ENCODE measurements around the gene TMC3. TPM values are rescaled to one million over a fixed set of nuclear protein-coding genes. Genes with fewer than 3 reads are reported as not detected.
"Not testable (repeated sequence)": the region's sequence is repeated elsewhere in the genome, so short reads cannot be mapped to it uniquely, and the experiment has no call there.

TMC3 gene
- total and polyA plus RNA-seq, 2 donors from 2014 or later = not detected

DNA sequence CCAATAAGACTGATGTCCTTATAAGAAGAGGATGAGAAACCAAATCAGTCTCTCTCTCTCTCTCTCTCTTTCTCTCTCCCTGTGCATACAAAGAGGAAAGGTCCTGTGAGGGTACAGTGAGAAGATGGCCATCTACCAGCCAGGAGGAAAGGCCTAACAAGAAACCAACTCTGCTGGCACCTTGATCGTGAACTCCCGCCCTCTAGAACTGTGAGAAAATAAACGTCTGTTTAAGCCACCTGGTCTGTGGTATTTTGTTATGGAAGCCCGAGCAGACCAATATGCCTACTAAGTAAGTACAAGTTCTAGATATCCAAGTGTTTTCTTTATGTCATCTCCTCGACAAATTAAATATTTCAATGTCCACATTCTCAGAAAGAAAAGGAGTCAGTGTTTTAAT is 44.9 kb upstream of the TMC3 start:
- TF ChIP-seq, protein P1, sequence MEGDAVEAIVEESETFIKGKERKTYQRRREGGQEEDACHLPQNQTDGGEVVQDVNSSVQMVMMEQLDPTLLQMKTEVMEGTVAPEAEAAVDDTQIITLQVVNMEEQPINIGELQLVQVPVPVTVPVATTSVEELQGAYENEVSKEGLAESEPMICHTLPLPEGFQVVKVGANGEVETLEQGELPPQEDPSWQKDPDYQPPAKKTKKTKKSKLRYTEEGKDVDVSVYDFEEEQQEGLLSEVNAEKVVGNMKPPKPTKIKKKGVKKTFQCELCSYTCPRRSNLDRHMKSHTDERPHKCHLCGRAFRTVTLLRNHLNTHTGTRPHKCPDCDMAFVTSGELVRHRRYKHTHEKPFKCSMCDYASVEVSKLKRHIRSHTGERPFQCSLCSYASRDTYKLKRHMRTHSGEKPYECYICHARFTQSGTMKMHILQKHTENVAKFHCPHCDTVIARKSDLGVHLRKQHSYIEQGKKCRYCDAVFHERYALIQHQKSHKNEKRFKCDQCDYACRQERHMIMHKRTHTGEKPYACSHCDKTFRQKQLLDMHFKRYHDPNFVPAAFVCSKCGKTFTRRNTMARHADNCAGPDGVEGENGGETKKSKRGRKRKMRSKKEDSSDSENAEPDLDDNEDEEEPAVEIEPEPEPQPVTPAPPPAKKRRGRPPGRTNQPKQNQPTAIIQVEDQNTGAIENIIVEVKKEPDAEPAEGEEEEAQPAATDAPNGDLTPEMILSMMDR (IDR thresholded peaks at IDR 0.05; ENCODE audit: borderline replicate concordance, extremely low read depth, insufficient read depth) = no peak
- FAIRE-seq = no peak
- Histone ChIP-seq H3K9ac (ENCODE audit: low read length in 3 of 3) (no peak overlapping the region), H3K27me3 (ENCODE audit: control insufficient read depth, insufficient read depth, low read length) (no peaks in the 10 kb centered on the region), H3K27ac (ENCODE audit: low read depth in 2 of 2, low read length in 2 of 2) (no peak overlapping the region), H3K9me3 (ENCODE audit: control insufficient read depth in 2 of 3, insufficient read depth in 1 of 3, low read length in 3 of 3) (no peaks in the 10 kb centered on the region), H3K36me3 (ENCODE audit: control insufficient read depth in 2 of 3, insufficient read depth in 3 of 3, low read length in 3 of 3) (no peaks in the 10 kb centered on the region), H3K4me3 (ENCODE audit: low read length in 3 of 3) (no peak overlapping the region), H3K4me1 (ENCODE audit: control insufficient read depth in 2 of 3, insufficient read depth in 2 of 3, low read depth in 1 of 3, low read length in 3 of 3) (peaks cover 0 to 3% (median 0%) of the 10 kb centered on the region in 3 donors)
- no peak for DNase-seq
- intact Hi-C loops (cut with DNase I) = no loop called here

DNA sequence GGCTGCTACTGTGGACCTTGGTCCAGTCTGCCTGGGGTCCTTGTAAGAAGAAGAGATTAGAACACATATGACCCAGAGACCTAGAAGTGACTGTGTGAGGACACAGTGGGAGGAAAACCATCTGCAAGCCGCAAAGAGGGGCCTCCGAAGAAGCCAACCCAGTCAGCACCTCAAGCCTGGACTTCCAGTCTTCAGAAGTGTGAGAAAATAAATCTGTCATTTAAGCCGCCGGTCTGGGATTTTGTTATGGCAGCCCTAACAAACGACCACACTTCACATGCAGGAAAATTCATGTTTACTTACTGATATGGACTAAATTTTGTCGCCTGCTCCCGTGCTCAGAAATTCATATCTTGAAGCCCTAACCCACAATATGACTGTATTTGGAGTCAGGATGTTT is 44.4 kb upstream of the TMC3 start:
- H3K27ac ChIP-seq (ENCODE audit: low read depth in 2 of 2, low read length in 2 of 2) = no peak overlapping the region
- no peaks in the 10 kb centered on the region for H3K36me3 ChIP-seq (ENCODE audit: control insufficient read depth in 2 of 3, insufficient read depth in 3 of 3, low read length in 3 of 3)
- intact Hi-C loops (cut with DNase I) = no loop called here
- H3K4me3 ChIP-seq (ENCODE audit: low read length in 3 of 3) = no peak overlapping the region
- H3K4me1 ChIP-seq (ENCODE audit: control insufficient read depth in 2 of 3, insufficient read depth in 2 of 3, low read depth in 1 of 3, low read length in 3 of 3) = peaks cover 0 to 3% (median 0%) of the 10 kb centered on the region in 3 donors
- H3K9ac ChIP-seq (ENCODE audit: low read length in 3 of 3) = no peak overlapping the region
- DNase-seq (peak in 2 of 5 donors; percentile 35 to 37), FAIRE-seq (no peak)
- no peaks in the 10 kb centered on the region for H3K27me3 ChIP-seq (ENCODE audit: control insufficient read depth, insufficient read depth, low read length)
- H3K9me3 ChIP-seq (ENCODE audit: control insufficient read depth in 2 of 3, insufficient read depth in 1 of 3, low read length in 3 of 3) = no peaks in the 10 kb centered on the region
- TF ChIP-seq, protein P1 (IDR thresholded peaks at IDR 0.05; ENCODE audit: borderline replicate concordance, extremely low read depth, insufficient read depth) = no peak

DNA sequence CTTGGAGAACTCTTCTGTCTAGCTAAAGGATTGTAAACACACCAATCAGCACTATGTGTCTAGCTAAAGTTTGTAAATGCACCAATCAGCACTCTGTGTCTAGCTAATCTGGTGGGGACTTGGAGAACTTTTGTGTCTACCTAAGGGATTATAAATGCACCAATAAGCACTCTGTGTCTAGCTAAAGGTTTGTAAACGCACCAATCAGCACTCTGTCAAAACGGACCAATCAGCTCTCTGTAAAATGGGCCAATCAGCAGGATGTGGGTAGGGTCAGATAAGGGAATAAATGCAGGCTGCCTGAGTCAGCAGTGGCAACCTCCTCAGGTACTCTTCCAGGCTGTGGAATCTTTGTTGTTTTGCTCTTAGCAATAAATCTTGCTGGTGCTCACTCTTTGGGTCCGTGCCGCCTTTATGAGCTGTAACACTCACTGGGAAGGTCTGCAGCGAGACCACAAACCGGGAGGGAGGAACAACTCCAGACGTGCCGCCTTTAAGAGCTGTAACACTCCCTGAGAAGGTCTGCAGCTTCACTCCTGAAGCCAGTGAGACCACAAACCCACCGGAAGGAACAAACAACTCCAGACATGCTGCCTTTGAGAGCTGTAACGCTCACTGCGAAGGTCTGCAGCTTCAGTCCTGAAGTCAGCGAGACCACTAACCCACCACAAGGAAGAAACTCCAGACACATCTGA is 40.4 kb upstream of the TMC3 start:
- H3K36me3 ChIP-seq (ENCODE audit: control insufficient read depth in 2 of 3, insufficient read depth in 3 of 3, low read length in 3 of 3); FAIRE-seq; H3K4me3 ChIP-seq (ENCODE audit: low read length in 3 of 3); H3K9ac ChIP-seq (ENCODE audit: low read length in 3 of 3); H3K4me1 ChIP-seq (ENCODE audit: control insufficient read depth in 2 of 3, insufficient read depth in 2 of 3, low read depth in 1 of 3, low read length in 3 of 3); H3K27ac ChIP-seq (ENCODE audit: low read depth in 2 of 2, low read length in 2 of 2); intact Hi-C loops (cut with DNase I); H3K9me3 ChIP-seq (ENCODE audit: control insufficient read depth in 2 of 3, insufficient read depth in 1 of 3, low read length in 3 of 3); H3K27me3 ChIP-seq (ENCODE audit: control insufficient read depth, insufficient read depth, low read length): not testable (repeated sequence)
- DNase-seq = peak in 3 of 5 donors; percentile 21 to 59 (median 41)

DNA sequence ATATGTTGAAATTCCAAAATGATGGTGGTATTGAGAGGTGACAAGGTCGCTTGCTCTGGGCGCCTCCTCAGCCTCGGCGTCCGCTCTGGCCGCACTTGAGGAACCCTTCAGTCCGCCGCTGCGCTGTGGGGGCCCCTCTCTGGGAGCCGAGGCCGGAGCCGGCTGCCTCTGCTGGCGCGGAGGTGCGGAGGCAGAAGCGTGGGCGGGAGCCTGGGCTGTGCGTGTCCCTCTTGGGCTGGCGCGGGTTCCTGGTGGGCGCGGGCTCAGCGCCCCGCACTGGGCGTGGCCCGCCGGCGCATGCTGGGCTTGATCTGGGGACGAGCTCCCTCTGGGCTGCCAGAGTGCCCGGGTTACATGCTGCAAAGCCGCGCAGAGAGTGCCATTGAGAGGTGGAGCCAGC is 39.8 kb upstream of the TMC3 start:
- H3K27me3 ChIP-seq (ENCODE audit: control insufficient read depth, insufficient read depth, low read length) = no peaks in the 10 kb centered on the region
- no peak for FAIRE-seq
- intact Hi-C loops (cut with DNase I) = no loop called here

More for the DNA sequence above, 39.8 kb upstream of the TMC3 start:
- no peak overlapping the region for H3K27ac ChIP-seq (ENCODE audit: low read depth in 2 of 2, low read length in 2 of 2)
- H3K4me3 ChIP-seq (ENCODE audit: low read length in 3 of 3) = no peak overlapping the region
- H3K36me3 ChIP-seq (ENCODE audit: control insufficient read depth in 2 of 3, insufficient read depth in 3 of 3, low read length in 3 of 3) = no peaks in the 10 kb centered on the region
- peaks cover 0 to 3% (median 0%) of the 10 kb centered on the region in 3 donors for H3K4me1 ChIP-seq (ENCODE audit: control insufficient read depth in 2 of 3, insufficient read depth in 2 of 3, low read depth in 1 of 3, low read length in 3 of 3)
- H3K9me3 ChIP-seq (ENCODE audit: control insufficient read depth in 2 of 3, insufficient read depth in 1 of 3, low read length in 3 of 3) = no peaks in the 10 kb centered on the region
- TF ChIP-seq, protein P1 (IDR thresholded peaks at IDR 0.05; ENCODE audit: borderline replicate concordance, extremely low read depth, insufficient read depth) = no peak
- DNase-seq = no peak
- no peak overlapping the region for H3K9ac ChIP-seq (ENCODE audit: low read length in 3 of 3)
